DND-41 (cell line): ENCODE measurements around the gene ACTA2.

Experiments
- EZH2 ChIP-seq: IDR thresholded peaks from 3 replicates; pipeline ENCODE4 v1.6.1; 2012; ENCODE audit warnings: borderline replicate concordance, low read depth, mild to moderate bottlenecking, moderate library complexity, low read length, inconsistent platforms; ENCODE audit not compliant: severe bottlenecking
- TF ChIP-seq, protein P1 (sequence below): IDR thresholded peaks from 2 replicates; pipeline ENCODE4 v1.5.1; 2012; ENCODE audit warnings: borderline replicate concordance, low read length, moderate library complexity, mild to moderate bottlenecking; ENCODE audit not compliant: poor library complexity, severe bottlenecking; ENCODE audit errors: extremely low read depth

DNA sequence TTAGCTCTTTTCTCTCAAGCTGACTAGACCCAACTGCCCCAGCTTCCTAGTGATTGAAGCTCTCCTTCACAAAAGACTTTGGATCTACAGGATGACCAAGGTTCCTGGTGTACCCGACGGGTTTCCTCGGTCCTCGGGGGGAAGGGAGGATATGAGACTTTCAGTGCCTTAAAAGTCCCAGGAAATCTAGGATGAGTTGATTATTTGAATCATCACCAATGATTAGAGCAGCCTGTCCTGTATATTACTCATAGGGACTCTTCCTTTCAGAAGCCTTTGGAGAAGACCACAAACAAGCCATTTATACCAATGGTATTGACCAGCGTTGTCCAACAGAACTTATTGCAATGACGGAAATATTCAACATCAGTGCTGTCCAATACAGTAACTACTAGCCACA, 6.1 kb upstream of the ACTA2 start:
- TF ChIP-seq, protein P1, sequence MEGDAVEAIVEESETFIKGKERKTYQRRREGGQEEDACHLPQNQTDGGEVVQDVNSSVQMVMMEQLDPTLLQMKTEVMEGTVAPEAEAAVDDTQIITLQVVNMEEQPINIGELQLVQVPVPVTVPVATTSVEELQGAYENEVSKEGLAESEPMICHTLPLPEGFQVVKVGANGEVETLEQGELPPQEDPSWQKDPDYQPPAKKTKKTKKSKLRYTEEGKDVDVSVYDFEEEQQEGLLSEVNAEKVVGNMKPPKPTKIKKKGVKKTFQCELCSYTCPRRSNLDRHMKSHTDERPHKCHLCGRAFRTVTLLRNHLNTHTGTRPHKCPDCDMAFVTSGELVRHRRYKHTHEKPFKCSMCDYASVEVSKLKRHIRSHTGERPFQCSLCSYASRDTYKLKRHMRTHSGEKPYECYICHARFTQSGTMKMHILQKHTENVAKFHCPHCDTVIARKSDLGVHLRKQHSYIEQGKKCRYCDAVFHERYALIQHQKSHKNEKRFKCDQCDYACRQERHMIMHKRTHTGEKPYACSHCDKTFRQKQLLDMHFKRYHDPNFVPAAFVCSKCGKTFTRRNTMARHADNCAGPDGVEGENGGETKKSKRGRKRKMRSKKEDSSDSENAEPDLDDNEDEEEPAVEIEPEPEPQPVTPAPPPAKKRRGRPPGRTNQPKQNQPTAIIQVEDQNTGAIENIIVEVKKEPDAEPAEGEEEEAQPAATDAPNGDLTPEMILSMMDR = no peak
- TF ChIP-seq EZH2 = no peak
